NCI-H2107 treated with DMSO at 0.1 percent for 48 hours (cell line): ENCODE data around the gene CFAP97.
"Not testable (repeated sequence)": the region's sequence is repeated elsewhere in the genome, so short reads cannot be mapped to it uniquely, and the experiment has no call there.

ENCODE experiments used
- DNase-seq: peaks from one replicate; lab custom pipeline; 2025; ENCODE audit not compliant: unreplicated experiment; lab: John Stamatoyannopoulos, UW

The CFAP97 gene

GRCh38 chr4:185201977-185202962 is 1.5 kb downstream of the CFAP97 start:
- DNase-seq = no peak

- not testable (repeated sequence) for DNase-seq
Measured at GRCh38 chr4:185198189-185198588, 5.6 kb downstream of the CFAP97 start.

GRCh38 chr4:185196437-185196836 is 7.4 kb downstream of the CFAP97 start:
- DNase-seq = no peak

- DNase-seq = no peak
Measured at GRCh38 chr4:185194924-185195888, 8.6 kb downstream of the CFAP97 start.

GRCh38 chr4:185192059-185192458 is 11.7 kb downstream of the CFAP97 start:
- DNase-seq = no peak

- DNase-seq = no peak
Measured at GRCh38 chr4:185190306-185190856, 13.4 kb downstream of the CFAP97 start.

GRCh38 chr4:185189606-185190305 is 14.0 kb downstream of the CFAP97 start:
- DNase-seq = no peak

- DNase-seq = no peak
Measured at GRCh38 chr4:185186769-185187168, 17.0 kb downstream of the CFAP97 start.

GRCh38 chr4:185183622-185184281 is 20.0 kb downstream of the CFAP97 start:
- peak; percentile 73 for DNase-seq

- DNase-seq = no peak
Measured at GRCh38 chr4:185182239-185182638, 21.6 kb downstream of the CFAP97 start.

GRCh38 chr4:185179488-185179887 is 24.3 kb downstream of the CFAP97 start:
- no peak for DNase-seq

GRCh38 chr4:185171373-185172071 is 32.3 kb downstream of the CFAP97 start:
- no peak for DNase-seq

GRCh38 chr4:185167234-185167633 is 36.6 kb downstream of the CFAP97 start:
- DNase-seq = no peak

- no peak for DNase-seq
Measured at GRCh38 chr4:185165605-185166063, 38.2 kb downstream of the CFAP97 start.

- DNase-seq = no peak
Measured at GRCh38 chr4:185151296-185151695, 52.5 kb downstream of the CFAP97 start.

- DNase-seq = no peak
Measured at GRCh38 chr4:185149392-185149791, 54.4 kb downstream of the CFAP97 start.

GRCh38 chr4:185145572-185145971 is 58.2 kb downstream of the CFAP97 start:
- no peak for DNase-seq

GRCh38 chr4:185144601-185145240 is 59.1 kb downstream of the CFAP97 start:
- DNase-seq = no peak

- DNase-seq = no peak
Measured at GRCh38 chr4:185143601-185143969, 60.2 kb downstream of the CFAP97 start.
